Loucy (cell line): ENCODE data around the gene CCL25.

ENCODE experiments used
- CTCF ChIP-seq: fragments of 200-600 bp; sonication (generic); conservative IDR thresholded peaks from 2 replicates; pipeline ENCODE4 v1.5.1; 2014; ENCODE audit warnings: mild to moderate bottlenecking, antibody characterized with exemption, low read length
- EZH2phosphoT487 ChIP-seq: fragments of 200-600 bp; IDR thresholded peaks from 2 replicates; pipeline ENCODE4 v1.6.1; 2018; ENCODE audit warnings: antibody characterized with exemption, mild to moderate bottlenecking, moderate library complexity, borderline replicate concordance

GRCh38 chr19:8111376-8111775 lies 58.8 kb downstream of the CCL25 start:
- no peak for TF ChIP-seq CTCF
- no peak for TF ChIP-seq EZH2phosphoT487
